Keratinocyte (primary cell): ENCODE data around the gene CYP2U1. TPM values are rescaled to one million over a fixed set of nuclear protein-coding genes. Genes with fewer than 3 reads are reported as not detected.

Experiments used
- DNase-seq: peaks from one replicate; pipeline ENCODE4 v3.0.0-alpha.2; 2011; ENCODE audit warnings: low read depth, missing footprints, low spot score
- FAIRE-seq: peaks from 2 replicates; lab custom pipeline; 2011; peaks lifted over from hg19 to GRCh38; lab: Jason Lieb, UNC
- H2AFZ ChIP-seq: 2 replicates; pipeline ENCODE4 v1.6.0; 2012; ENCODE audit warnings: low read length, control low read depth, inconsistent platforms; ENCODE audit not compliant: control insufficient read depth
- H3K27ac ChIP-seq: 2 replicates; pipeline ENCODE4 v1.5.1; 2011; ENCODE audit warnings: low read length; ENCODE audit not compliant: control insufficient read depth, insufficient read depth
- H3K27me3 ChIP-seq: 3 replicates; pipeline ENCODE4 v1.6.0; 2011; ENCODE audit warnings: low read length; ENCODE audit not compliant: control insufficient read depth, insufficient read depth; ENCODE audit errors: extremely low read depth
- H3K36me3 ChIP-seq, 2 experiments: 2 replicates in 1 of 2; 3 replicates in 1 of 2; pipeline ENCODE4 v1.5.1; 2011; ENCODE audit warnings: low read length in 2 of 2, mild to moderate bottlenecking in 1 of 2; ENCODE audit not compliant: control insufficient read depth in 2 of 2, insufficient read depth in 2 of 2; ENCODE audit errors: extremely low read depth in 1 of 2
- H3K4me1 ChIP-seq: 3 replicates; pipeline ENCODE4 v1.5.1; 2011; ENCODE audit warnings: low read length; ENCODE audit not compliant: control insufficient read depth, insufficient read depth; ENCODE audit errors: extremely low read depth
- H3K4me2 ChIP-seq: 3 replicates; pipeline ENCODE4 v1.6.0; 2011; ENCODE audit warnings: low read depth, low read length; ENCODE audit not compliant: control insufficient read depth, insufficient read depth; ENCODE audit errors: extremely low read depth
- H3K4me3 ChIP-seq, 3 experiments: fragments of 200-600 bp in 1 of 3; sonication (generic) in 1 of 3; 2 replicates in 2 of 3; 3 replicates in 1 of 3; pipeline ENCODE4 v1.5.1; 2011 to 2016; ENCODE audit warnings: low read length in 3 of 3, mild to moderate bottlenecking in 3 of 3, control low read depth in 2 of 3, inconsistent platforms in 1 of 3, low read depth in 1 of 3, mixed read lengths in 1 of 3, mixed run types in 1 of 3, moderate library complexity in 1 of 3; ENCODE audit not compliant: control insufficient read depth in 2 of 3, insufficient read depth in 2 of 3; ENCODE audit errors: extremely low read depth in 1 of 3
- H3K79me2 ChIP-seq: 2 replicates; pipeline ENCODE4 v1.6.0; 2012; ENCODE audit warnings: low read length; ENCODE audit not compliant: control insufficient read depth, insufficient read depth
- H3K9ac ChIP-seq: 3 replicates; pipeline ENCODE4 v1.6.0; 2011; ENCODE audit warnings: low read length; ENCODE audit not compliant: control insufficient read depth, insufficient read depth; ENCODE audit errors: extremely low read depth
- H3K9me1 ChIP-seq: 3 replicates; pipeline ENCODE4 v1.6.0; 2011; ENCODE audit warnings: low read length; ENCODE audit not compliant: control insufficient read depth, insufficient read depth; ENCODE audit errors: extremely low read depth
- H3K9me3 ChIP-seq: 2 replicates; pipeline ENCODE4 v1.5.1; 2012; ENCODE audit warnings: low read depth, low read length; ENCODE audit not compliant: control insufficient read depth
- H4K20me1 ChIP-seq: 3 replicates; pipeline ENCODE4 v1.6.0; 2011; ENCODE audit warnings: low read length; ENCODE audit not compliant: control insufficient read depth, insufficient read depth; ENCODE audit errors: extremely low read depth
- CTCF ChIP-seq, 3 experiments: IDR thresholded peaks in 1 of 3; conservative IDR thresholded peaks in 1 of 3; optimal IDR thresholded peaks in 1 of 3; 2 replicates in 2 of 3; 3 replicates in 1 of 3; pipeline versions ENCODE3 to v1.5.1; 2011; ENCODE audit warnings: low read length in 3 of 3, mild to moderate bottlenecking in 3 of 3, moderate library complexity in 2 of 3, control low read depth in 1 of 3, inconsistent platforms in 1 of 3; ENCODE audit not compliant: insufficient read depth in 2 of 3; ENCODE audit errors: extremely low read depth in 1 of 3
- EZH2 ChIP-seq: IDR thresholded peaks from one replicate; pipeline ENCODE4 v1.6.1; 2012; ENCODE audit warnings: inconsistent platforms, mild to moderate bottlenecking, low read length, moderate library complexity
- dilution Hi-C: fragments of 300-500 bp; cut with MboI; formaldehyde crosslinking; loops from one replicate; pipeline ENCODE4 v1.7.0; 2020; ENCODE audit warnings: low sequenced_read_pairs; ENCODE audit not compliant: extremely low pct_ligation_motif_present
- polyA plus RNA-seq, 5 experiments: library from polyadenylated mRNA; depleted of rRNA in 3 of 5; stranded (reverse) in 3 of 5; stranded (forward) in 1 of 5; unstranded in 1 of 5; fragments of >200 nt; gene quantifications; 1 replicate in 1 of 5; 2 replicates in 3 of 5; 3 replicates in 1 of 5; pipeline versions ENCODE4 v1.2.1 to v1.2.3, GENCODE V29; 2011 to 2012; ENCODE audit warnings: missing spikeins in 2 of 5, low read depth in 1 of 5, low replicate concordance in 1 of 5

CYP2U1 gene
- polyA plus RNA-seq, 1 donor (not counting 4 experiments of a cell fraction or from before 2014, with no cell fraction given): 3.4 TPM

GRCh38 chr4:107913283-107913899, 18.0 kb upstream of the CYP2U1 start:
- peak; percentile 19 for DNase-seq
- no peaks in the 10 kb centered on the region for H4K20me1 ChIP-seq
- no peaks in the 10 kb centered on the region for H3K9me3 ChIP-seq
- H3K36me3 ChIP-seq: peaks cover 6 to 9% of the 10 kb centered on the region in 2 experiments
- no peak overlapping the region for H3K27ac ChIP-seq
- peak; percentile 61 for FAIRE-seq
- H2AFZ ChIP-seq: no peak overlapping the region
- H3K9me1 ChIP-seq: no peaks in the 10 kb centered on the region
- H3K9ac ChIP-seq: no peak overlapping the region
- H3K27me3 ChIP-seq: no peaks in the 10 kb centered on the region
- dilution Hi-C loops: loop anchor here (25.0 kb wide), 1 partner anchor 151 kb away; no protein-coding TSS in a partner anchor
- no peaks in the 10 kb centered on the region for H3K79me2 ChIP-seq
- peak; percentile 42 to 52 (median 52) for TF ChIP-seq CTCF (optimal IDR thresholded peaks at IDR 0.05 in 1 of 3, IDR thresholded peaks at IDR 0.05 in 1 of 3, conservative IDR thresholded peaks at IDR 0.05 in 1 of 3; ENCODE audit: extremely low read depth in 1 of 3, insufficient read depth in 2 of 3, low read length in 3 of 3)
- no peak for TF ChIP-seq EZH2
- no peaks in the 10 kb centered on the region for H3K4me1 ChIP-seq
- H3K4me3 ChIP-seq: no peak overlapping the region
- no peak overlapping the region for H3K4me2 ChIP-seq

- dilution Hi-C loops: loop anchor here (25.0 kb wide), 1 partner anchor 153 kb away; no protein-coding TSS in a partner anchor
- FAIRE-seq (no peak), DNase-seq (no peak)
- no peaks in the 10 kb centered on the region for H3K4me1 ChIP-seq
- H3K9ac ChIP-seq: no peak overlapping the region
- H3K4me3 ChIP-seq: no peak overlapping the region
- no peak overlapping the region for H3K27ac ChIP-seq
- no peaks in the 10 kb centered on the region for H3K27me3 ChIP-seq
- H3K79me2 ChIP-seq: no peaks in the 10 kb centered on the region
- no peak overlapping the region for H2AFZ ChIP-seq
- no peak overlapping the region for H3K4me2 ChIP-seq
- peaks cover 3 to 7% of the 10 kb centered on the region in 2 experiments for H3K36me3 ChIP-seq
- H3K9me3 ChIP-seq: no peaks in the 10 kb centered on the region
- no peaks in the 10 kb centered on the region for H3K9me1 ChIP-seq
- TF ChIP-seq CTCF (optimal IDR thresholded peaks at IDR 0.05 in 1 of 3, IDR thresholded peaks at IDR 0.05 in 1 of 3, conservative IDR thresholded peaks at IDR 0.05 in 1 of 3; ENCODE audit: extremely low read depth in 1 of 3, insufficient read depth in 2 of 3, low read length in 3 of 3) (no peak), EZH2 (no peak)
- H4K20me1 ChIP-seq: no peaks in the 10 kb centered on the region
These were observed 16.1 kb upstream of the CYP2U1 start for GRCh38 chr4:107915220-107915619.
